Naive thymus-derived CD4-positive, alpha-beta T cell (primary cell): ENCODE results near the gene BUB3. TPM values are rescaled to one million over a fixed set of nuclear protein-coding genes. Genes with fewer than 3 reads are reported as not detected.

ENCODE experiments used
- ATAC-seq: fragments of 150-1000 bp; cut with Tn5 transposase; 2 replicates; pipeline ENCODE4 v1.10.0; 2021; ENCODE audit warnings: mild to moderate bottlenecking, moderate library complexity
- CTCF ChIA-PET: fragments of 350-600 bp; sonication (Branson Sonifier 250); formaldehyde crosslinking; loops from one replicate; lab custom pipeline; 2021; ENCODE audit warnings: antibody characterized with exemption; lab: Charles Lee
- POLR2A ChIA-PET: fragments of 350-600 bp; sonication (Branson Sonifier 250); formaldehyde crosslinking; loops from one replicate; lab custom pipeline; 2021; ENCODE audit warnings: antibody characterized with exemption, inconsistent platforms; lab: Charles Lee
- DNase-seq, 9 donors: peaks; one replicate each; pipeline versions ENCODE4 v3.0.0 to v3.0.0-alpha.2; 2020 to 2022; ENCODE audit warnings: mixed read lengths in 1 of 9
- H3K27ac ChIP-seq: one replicate; pipeline ENCODE4 v1.7.0; 2013; ENCODE audit warnings: mild to moderate bottlenecking, low read depth, low read length, moderate library complexity
- H3K27me3 ChIP-seq, 2 donors: one replicate each; pipeline ENCODE4 v1.7.0; 2013; ENCODE audit warnings: low read length in 2 of 2, mild to moderate bottlenecking in 2 of 2, moderate library complexity in 2 of 2; ENCODE audit not compliant: control insufficient read depth in 2 of 2, insufficient read depth in 2 of 2
- H3K36me3 ChIP-seq, 3 experiments: 1 replicate in 2 of 3; 2 replicates in 1 of 3; pipeline ENCODE4 v1.7.0; 2013; ENCODE audit warnings: low read length in 3 of 3, mild to moderate bottlenecking in 3 of 3, moderate library complexity in 1 of 3; ENCODE audit not compliant: insufficient read depth in 3 of 3, control insufficient read depth in 2 of 3
- H3K4me1 ChIP-seq, 2 donors: one replicate each; pipeline ENCODE4 v1.7.0; 2013; ENCODE audit warnings: low read length in 2 of 2, mild to moderate bottlenecking in 2 of 2, moderate library complexity in 1 of 2; ENCODE audit not compliant: control insufficient read depth in 2 of 2, insufficient read depth in 2 of 2
- H3K4me3 ChIP-seq: 2 replicates; pipeline ENCODE4 v1.7.0; 2013; ENCODE audit warnings: mild to moderate bottlenecking, low read length
- H3K9me3 ChIP-seq, 3 experiments: 1 replicate in 2 of 3; 2 replicates in 1 of 3; pipeline ENCODE4 v1.7.0; 2013; ENCODE audit warnings: low read length in 3 of 3; ENCODE audit not compliant: control insufficient read depth in 2 of 3
- H3K27ac Mint-ChIP-seq, 9 donors: one replicate each; pipeline ENCODE4 v1.8.0; 2020 to 2022; ENCODE audit warnings: mixed read lengths in 9 of 9, mild to moderate bottlenecking in 8 of 9, moderate library complexity in 5 of 9, inconsistent platforms in 2 of 9
- H3K27me3 Mint-ChIP-seq, 5 donors: one replicate each; pipeline ENCODE4 v1.8.0; 2021 to 2022; ENCODE audit warnings: mixed read lengths in 5 of 5, mild to moderate bottlenecking in 1 of 5
- H3K36me3 Mint-ChIP-seq, 5 donors: one replicate each; pipeline ENCODE4 v1.8.0; 2020 to 2022; ENCODE audit warnings: mixed read lengths in 5 of 5, mild to moderate bottlenecking in 3 of 5, inconsistent platforms in 1 of 5
- H3K4me1 Mint-ChIP-seq, 7 donors: one replicate each; pipeline ENCODE4 v1.8.0; 2020 to 2022; ENCODE audit warnings: mixed read lengths in 7 of 7, mild to moderate bottlenecking in 3 of 7, inconsistent platforms in 1 of 7
- H3K4me3 Mint-ChIP-seq, 10 donors: one replicate each; pipeline ENCODE4 v1.8.0; 2020 to 2022; ENCODE audit warnings: mild to moderate bottlenecking in 10 of 10, mixed read lengths in 10 of 10, moderate library complexity in 6 of 10, inconsistent platforms in 2 of 10
- H3K9me3 Mint-ChIP-seq, 11 donors: one replicate each; pipeline ENCODE4 v1.8.0; 2020 to 2022; ENCODE audit warnings: mixed read lengths in 11 of 11, mild to moderate bottlenecking in 4 of 11, inconsistent platforms in 1 of 11, moderate library complexity in 1 of 11
- intact Hi-C, 2 donors: fragments of 100-400 bp; cut with micrococcal nuclease; formaldehyde crosslinking; loops; one replicate each; pipeline ENCODE4 v1.15.1; 2023
- polyA plus RNA-seq, 2 donors: library from polyadenylated mRNA; unstranded; fragments of 300-500 nt; fragmentation: Illumina TruSeq; gene quantifications; one replicate each; pipeline ENCODE4 v1.2.3, GENCODE V29; 2021
- total RNA-seq, 6 experiments: library from RNA in 5 of 6; stranded (reverse) in 5 of 6; gene quantifications; 1 replicate in 5 of 6; 2 replicates in 1 of 6; pipeline ENCODE4 v1.2.3 and lab custom pipeline; 2021 to 2026

The BUB3 gene
- total and polyA plus RNA-seq, 7 experiments from 2014 or later, result 91.4 to 255 (median 180) TPM

GRCh38 chr10:123148414-123149161 is 5.6 kb upstream of the BUB3 start:
- Mint-ChIP-seq H3K4me1 (peaks cover 29 to 76% (median 63%) of the 10 kb centered on the region in 7 donors), H3K4me3 (peak overlapping the region; percentile 62 to 91 (median 89)), H3K36me3 (peaks cover 0 to 3% (median 0%) of the 10 kb centered on the region in 5 donors), H3K27me3 (peaks cover 42 to 75% (median 47%) of the 10 kb centered on the region in 5 donors), H3K9me3 (peaks cover 0 to 4% (median 0%) of the 10 kb centered on the region in 11 donors), H3K27ac (peak overlapping the region in 3 of 9 donors; percentile 37 to 66 (median 54))
- no peaks in the 10 kb centered on the region for H3K36me3 ChIP-seq
- ATAC-seq (no peak), DNase-seq (no peak)
- ChIA-PET POLR2A (interaction anchor here (1.1 to 2.8 kb wide), 2 partner anchors 12 to 141 kb away, joined by 3 to 16 read pairs; no protein-coding TSS in a partner anchor), CTCF (no interaction called here)
- H3K4me3 ChIP-seq, result peak overlapping the region; percentile 52
- peaks cover 22 to 41% of the 10 kb centered on the region in 2 donors for H3K27me3 ChIP-seq
- H3K9me3 ChIP-seq, result no peaks in the 10 kb centered on the region
- no peak overlapping the region for H3K27ac ChIP-seq
- intact Hi-C loops, result loop anchor here (1.0 kb wide), 2 partner anchors 8 to 11 kb away; no protein-coding TSS in a partner anchor
- peaks cover 30 to 75% of the 10 kb centered on the region in 2 donors for H3K4me1 ChIP-seq

- Mint-ChIP-seq H3K4me1 (peaks cover 31 to 76% (median 63%) of the 10 kb centered on the region in 7 donors), H3K27me3 (peaks cover 36 to 69% (median 41%) of the 10 kb centered on the region in 5 donors), H3K9me3 (peaks cover 0 to 4% (median 0%) of the 10 kb centered on the region in 11 donors), H3K36me3 (peaks cover 1 to 6% (median 2%) of the 10 kb centered on the region in 5 donors), H3K27ac (peak overlapping the region in 3 of 9 donors; percentile 37 to 66 (median 54)), H3K4me3 (peak overlapping the region; percentile 62 to 91 (median 89))
- Histone ChIP-seq H3K27ac (no peak overlapping the region), H3K36me3 (peaks cover 0 to under 1% (median 0%) of the 10 kb centered on the region in 3 experiments), H3K4me3 (peak overlapping the region; percentile 52), H3K9me3 (no peaks in the 10 kb centered on the region), H3K27me3 (peaks cover 17 to 36% of the 10 kb centered on the region in 2 donors), H3K4me1 (peaks cover 33 to 74% of the 10 kb centered on the region in 2 donors)
- DNase-seq (no peak), ATAC-seq (no peak)
- intact Hi-C loops, result loop anchor here in 1 of 2 donors (1.0 kb wide), 1 partner anchor 9 kb away; no protein-coding TSS in a partner anchor
- ChIA-PET POLR2A (interaction anchor here (1.1 to 2.8 kb wide), 2 partner anchors 11 to 141 kb away, joined by 3 to 16 read pairs; no protein-coding TSS in a partner anchor), CTCF (interaction anchor here (1.2 kb wide), 1 partner anchor 13 kb away, joined by 4 read pairs; no protein-coding TSS in a partner anchor)
Measured at GRCh38 chr10:123149162-123149567, 5.0 kb upstream of the BUB3 start.

- H3K36me3 ChIP-seq, result peaks cover 0 to 6% (median 0%) of the 10 kb centered on the region in 3 experiments
- POLR2A ChIA-PET, result interaction anchor here (1.1 to 2.8 kb wide), 4 partner anchors 11 to 142 kb away, joined by 3 to 16 read pairs (median 8); no protein-coding TSS in a partner anchor
- CTCF ChIA-PET, result interaction anchor here (1.2 kb wide), 1 partner anchor 13 kb away, joined by 4 read pairs; no protein-coding TSS in a partner anchor
- peak in 7 of 9 donors; percentile 37 to 65 (median 51) for DNase-seq
- H3K4me1 ChIP-seq, result peaks cover 33 to 69% of the 10 kb centered on the region in 2 donors
- H3K27me3 ChIP-seq, result peaks cover 12 to 31% of the 10 kb centered on the region in 2 donors
- ATAC-seq, result no peak
- no peaks in the 10 kb centered on the region for H3K9me3 ChIP-seq
- Mint-ChIP-seq H3K4me1 (peaks cover 31 to 73% (median 60%) of the 10 kb centered on the region in 7 donors), H3K27me3 (peaks cover 31 to 64% (median 36%) of the 10 kb centered on the region in 5 donors), H3K9me3 (peaks cover 0 to 4% (median 0%) of the 10 kb centered on the region in 11 donors), H3K4me3 (peak overlapping the region; percentile 76 to 91 (median 89)), H3K27ac (peak overlapping the region in 5 of 9 donors; percentile 22 to 70 (median 49)), H3K36me3 (peaks cover 3 to 8% (median 4%) of the 10 kb centered on the region in 5 donors)
- intact Hi-C loops, result loop anchor here (1.0 to 5.0 kb wide), 5 partner anchors 9 to 1177 kb away; no protein-coding TSS in a partner anchor
- H3K4me3 ChIP-seq, result peak overlapping the region; percentile 52
- H3K27ac ChIP-seq, result no peak overlapping the region
Measured at GRCh38 chr10:123149568-123150270, 4.5 kb upstream of the BUB3 start.

GRCh38 chr10:123150271-123150985 is 3.8 kb upstream of the BUB3 start:
- Histone ChIP-seq H3K36me3 (peaks cover 0 to 7% (median 0%) of the 10 kb centered on the region in 3 experiments), H3K27ac (no peak overlapping the region), H3K4me1 (peaks cover 31 to 67% of the 10 kb centered on the region in 2 donors), H3K9me3 (no peaks in the 10 kb centered on the region), H3K27me3 (peaks cover 10 to 27% of the 10 kb centered on the region in 2 donors), H3K4me3 (peak overlapping the region; percentile 54)
- Mint-ChIP-seq H3K27ac (peak overlapping the region in 4 of 9 donors; percentile 5 to 49 (median 47)), H3K4me1 (peaks cover 26 to 71% (median 58%) of the 10 kb centered on the region in 7 donors), H3K4me3 (peak overlapping the region; percentile 76 to 91 (median 86)), H3K9me3 (peaks cover 0 to 4% (median 0%) of the 10 kb centered on the region in 11 donors), H3K36me3 (peaks cover 3 to 12% (median 4%) of the 10 kb centered on the region in 5 donors), H3K27me3 (peaks cover 24 to 57% (median 29%) of the 10 kb centered on the region in 5 donors)
- CTCF ChIA-PET, result interaction anchor here (0.6 to 1.2 kb wide), 3 partner anchors 12 to 139 kb away, joined by 3 to 4 read pairs (median 3); no protein-coding TSS in a partner anchor
- POLR2A ChIA-PET, result interaction anchor here (0.8 to 2.8 kb wide), 5 partner anchors 10 to 142 kb away, joined by 3 to 16 read pairs (median 4); no protein-coding TSS in a partner anchor
- ATAC-seq (no peak), DNase-seq (peak in 1 of 9 donors; percentile 30)
- intact Hi-C loops, result loop anchor here (1.0 to 5.0 kb wide), 4 partner anchors 17 to 1178 kb away; no protein-coding TSS in a partner anchor

- Mint-ChIP-seq H3K9me3 (peaks cover 0 to 4% (median 0%) of the 10 kb centered on the region in 11 donors), H3K36me3 (peaks cover 4 to 17% (median 6%) of the 10 kb centered on the region in 5 donors), H3K4me3 (peak overlapping the region; percentile 73 to 91 (median 86)), H3K27ac (peak overlapping the region in 3 of 9 donors; percentile 19 to 42 (median 28)), H3K4me1 (peaks cover 24 to 72% (median 60%) of the 10 kb centered on the region in 7 donors), H3K27me3 (peaks cover 17 to 50% (median 24%) of the 10 kb centered on the region in 5 donors)
- POLR2A ChIA-PET, result interaction anchor here (0.8 to 2.8 kb wide), 6 partner anchors 9 to 143 kb away, joined by 3 to 16 read pairs (median 4); no protein-coding TSS in a partner anchor
- peaks cover 30 to 67% of the 10 kb centered on the region in 2 donors for H3K4me1 ChIP-seq
- peaks cover 0 to 9% (median 3%) of the 10 kb centered on the region in 3 experiments for H3K36me3 ChIP-seq
- intact Hi-C loops, result loop anchor here (1.0 to 5.0 kb wide), 4 partner anchors 18 to 1179 kb away; no protein-coding TSS in a partner anchor
- ATAC-seq, result no peak
- peak in 3 of 9 donors; percentile 18 to 44 (median 44) for DNase-seq
- H3K9me3 ChIP-seq, result no peaks in the 10 kb centered on the region
- H3K27ac ChIP-seq, result no peak overlapping the region
- H3K27me3 ChIP-seq, result peaks cover 10 to 20% of the 10 kb centered on the region in 2 donors
- peak overlapping the region; percentile 54 for H3K4me3 ChIP-seq
- CTCF ChIA-PET, result interaction anchor here (0.6 kb wide), 3 partner anchors 76 to 140 kb away, joined by 3 read pairs; no protein-coding TSS in a partner anchor
Measured at GRCh38 chr10:123150986-123151736, 3.0 kb upstream of the BUB3 start.
